GM12878 (cell line): ENCODE results near the gene CAMTA1.

ENCODE experiments used
- CHD1 ChIP-seq: IDR thresholded peaks from 2 replicates; pipeline ENCODE4 v1.6.1; 2012; ENCODE audit warnings: low read depth, low read length, improper control_type of control experiment
- CTCF ChIP-seq, 3 experiments: IDR thresholded peaks in 2 of 3; conservative IDR thresholded peaks in 1 of 3; 2 replicates each; pipeline ENCODE4 v1.5.1; 2011; ENCODE audit warnings: low read depth in 3 of 3, low read length in 3 of 3, mild to moderate bottlenecking in 3 of 3, control low read depth in 2 of 3, moderate library complexity in 2 of 3, inconsistent platforms in 1 of 3, mixed read lengths in 1 of 3; ENCODE audit not compliant: control insufficient read depth in 2 of 3, insufficient read depth in 1 of 3; ENCODE audit errors: extremely low read depth in 1 of 3
- ELK1 ChIP-seq: IDR thresholded peaks from 2 replicates; pipeline ENCODE4 v1.6.1; 2012; ENCODE audit warnings: low read depth, low read length, improper control_type of control experiment
- HCFC1 ChIP-seq: fragments of 150-350 bp; IDR thresholded peaks from 2 replicates; pipeline ENCODE4 v1.6.1; 2014; ENCODE audit warnings: low read length
- KDM1A ChIP-seq: fragments of 200-600 bp; sonication (generic); IDR thresholded peaks from 2 replicates; pipeline ENCODE4 v1.6.1; 2016; ENCODE audit warnings: borderline replicate concordance
- POLR2A ChIP-seq: IDR thresholded peaks from 2 replicates; pipeline ENCODE4 v1.6.1; 2011; ENCODE audit warnings: low read depth, mild to moderate bottlenecking, low read length
- USF1 ChIP-seq: IDR thresholded peaks from 2 replicates; pipeline ENCODE4 v1.6.1; 2011; ENCODE audit warnings: borderline replicate concordance, low read depth, mild to moderate bottlenecking, moderate library complexity, mixed read lengths, low read length; ENCODE audit not compliant: insufficient read depth; ENCODE audit errors: extremely low read length
- ZBTB4 ChIP-seq: fragments of 450-650 bp; formaldehyde crosslinking; IDR thresholded peaks from 2 replicates; pipeline ENCODE4 v1.4.0; 2022; ENCODE audit warnings: mild to moderate bottlenecking, moderate library complexity
- ZNF207 ChIP-seq: fragments of 450-650 bp; IDR thresholded peaks from 2 replicates; pipeline ENCODE4 v1.6.1; 2014; ENCODE audit warnings: antibody characterized with exemption, mild to moderate bottlenecking, borderline replicate concordance
- TF ChIP-seq, protein P1 (sequence below): IDR thresholded peaks from 2 replicates; pipeline ENCODE4 v1.6.1; 2012; ENCODE audit warnings: mild to moderate bottlenecking, low read depth, low read length

- TF ChIP-seq POLR2A (no peak), CTCF (IDR thresholded peaks at IDR 0.05 in 2 of 3, conservative IDR thresholded peaks at IDR 0.05 in 1 of 3; ENCODE audit: control insufficient read depth in 2 of 3, extremely low read depth in 1 of 3, insufficient read depth in 1 of 3, low read depth in 3 of 3, low read length in 3 of 3) (peak; percentile 82 to 89 (median 87)), ZNF207 (no peak), ELK1 (no peak), CHD1 (no peak), ZBTB4 (CRISPR knock-in tag) (no peak), HCFC1 (no peak), USF1 (no peak), KDM1A (no peak)
- TF ChIP-seq, protein P1, sequence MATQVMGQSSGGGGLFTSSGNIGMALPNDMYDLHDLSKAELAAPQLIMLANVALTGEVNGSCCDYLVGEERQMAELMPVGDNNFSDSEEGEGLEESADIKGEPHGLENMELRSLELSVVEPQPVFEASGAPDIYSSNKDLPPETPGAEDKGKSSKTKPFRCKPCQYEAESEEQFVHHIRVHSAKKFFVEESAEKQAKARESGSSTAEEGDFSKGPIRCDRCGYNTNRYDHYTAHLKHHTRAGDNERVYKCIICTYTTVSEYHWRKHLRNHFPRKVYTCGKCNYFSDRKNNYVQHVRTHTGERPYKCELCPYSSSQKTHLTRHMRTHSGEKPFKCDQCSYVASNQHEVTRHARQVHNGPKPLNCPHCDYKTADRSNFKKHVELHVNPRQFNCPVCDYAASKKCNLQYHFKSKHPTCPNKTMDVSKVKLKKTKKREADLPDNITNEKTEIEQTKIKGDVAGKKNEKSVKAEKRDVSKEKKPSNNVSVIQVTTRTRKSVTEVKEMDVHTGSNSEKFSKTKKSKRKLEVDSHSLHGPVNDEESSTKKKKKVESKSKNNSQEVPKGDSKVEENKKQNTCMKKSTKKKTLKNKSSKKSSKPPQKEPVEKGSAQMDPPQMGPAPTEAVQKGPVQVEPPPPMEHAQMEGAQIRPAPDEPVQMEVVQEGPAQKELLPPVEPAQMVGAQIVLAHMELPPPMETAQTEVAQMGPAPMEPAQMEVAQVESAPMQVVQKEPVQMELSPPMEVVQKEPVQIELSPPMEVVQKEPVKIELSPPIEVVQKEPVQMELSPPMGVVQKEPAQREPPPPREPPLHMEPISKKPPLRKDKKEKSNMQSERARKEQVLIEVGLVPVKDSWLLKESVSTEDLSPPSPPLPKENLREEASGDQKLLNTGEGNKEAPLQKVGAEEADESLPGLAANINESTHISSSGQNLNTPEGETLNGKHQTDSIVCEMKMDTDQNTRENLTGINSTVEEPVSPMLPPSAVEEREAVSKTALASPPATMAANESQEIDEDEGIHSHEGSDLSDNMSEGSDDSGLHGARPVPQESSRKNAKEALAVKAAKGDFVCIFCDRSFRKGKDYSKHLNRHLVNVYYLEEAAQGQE, result no peak
These were observed 862.0 kb downstream of the CAMTA1 start for GRCh38 chr1:7646981-7647901.
